T-cell (primary cell): ENCODE data around the gene IL16. TPM values are rescaled to one million over a fixed set of nuclear protein-coding genes. Genes with fewer than 3 reads are reported as not detected.

Source experiments
- ATAC-seq, 4 experiments: fragments of 200-7000 bp in 3 of 4; fragments of 150-1000 bp in 1 of 4; cut with Tn5 transposase; replicated peaks in 1 of 4; 1 replicate in 3 of 4; 2 replicates in 1 of 4; pipeline ENCODE4 v1.10.0; 2021; ENCODE audit warnings: moderate library complexity in 3 of 4, mild to moderate bottlenecking in 2 of 4, moderate number of reproducible peaks in 1 of 4
- CTCF ChIA-PET, 2 donors: fragments of 300-600 bp; sonication (Branson Sonifier 250); formaldehyde crosslinking; loops; one replicate each; lab custom pipeline; 2022; ENCODE audit warnings: antibody characterized with exemption in 2 of 2; lab: Charles Lee
- POLR2A ChIA-PET, 2 donors: fragments of 300-600 bp; sonication (Branson Sonifier 250); formaldehyde crosslinking; loops; one replicate each; lab custom pipeline; 2022; ENCODE audit warnings: antibody characterized with exemption in 2 of 2; lab: Charles Lee
- DNase-seq, 35 experiments: peaks; one replicate each; pipeline versions ENCODE4 v3.0.0 to v3.0.0-alpha.2; 2013 to 2023
- H3K27ac ChIP-seq: one replicate; pipeline ENCODE4 v1.5.1; 2013; ENCODE audit warnings: low read length
- H3K27me3 ChIP-seq, 2 experiments: replicated peaks in 1 of 2; 1 replicate in 1 of 2; 2 replicates in 1 of 2; pipeline versions ENCODE4 v1.6.1 to v1.7.0; 2013; ENCODE audit warnings: low read length in 1 of 2, mixed read lengths in 1 of 2; ENCODE audit not compliant: control insufficient read depth in 2 of 2, insufficient read depth in 2 of 2; ENCODE audit errors: extremely low read depth in 1 of 2
- H3K36me3 ChIP-seq, 2 donors: 1 replicate in 1 of 2; 2 replicates in 1 of 2; pipeline versions ENCODE4 v1.6.1 to v1.7.0; 2013; ENCODE audit warnings: low read length in 1 of 2; ENCODE audit not compliant: control insufficient read depth in 2 of 2, insufficient read depth in 1 of 2; ENCODE audit errors: extremely low read depth in 1 of 2
- H3K4me1 ChIP-seq, 2 experiments: 1 replicate in 1 of 2; 2 replicates in 1 of 2; pipeline versions ENCODE4 v1.6.1 to v1.7.0; 2013; ENCODE audit warnings: low read length in 2 of 2, mixed read lengths in 1 of 2; ENCODE audit not compliant: insufficient read depth in 2 of 2, control insufficient read depth in 1 of 2; ENCODE audit errors: extremely low read depth in 1 of 2
- H3K4me3 ChIP-seq, 2 donors: 1 replicate in 1 of 2; 2 replicates in 1 of 2; pipeline versions ENCODE4 v1.5.1 to v1.7.0; 2013; ENCODE audit warnings: mild to moderate bottlenecking in 2 of 2, low read length in 1 of 2, moderate library complexity in 1 of 2; ENCODE audit not compliant: control insufficient read depth in 1 of 2; ENCODE audit errors: extremely low read depth in 1 of 2
- H3K9me3 ChIP-seq: 2 replicates; pipeline ENCODE4 v1.7.0; 2013
- H3K27ac Mint-ChIP-seq, 2 donors: one replicate each; pipeline ENCODE4 v1.8.0; 2020 to 2021; ENCODE audit warnings: mild to moderate bottlenecking in 2 of 2, mixed read lengths in 2 of 2
- H3K27me3 Mint-ChIP-seq, 2 donors: one replicate each; pipeline ENCODE4 v1.8.0; 2021 to 2022; ENCODE audit warnings: mixed read lengths in 2 of 2
- H3K36me3 Mint-ChIP-seq: one replicate; pipeline ENCODE4 v1.8.0; 2021; ENCODE audit warnings: mixed read lengths
- H3K4me1 Mint-ChIP-seq, 3 donors: one replicate each; pipeline ENCODE4 v1.8.0; 2020 to 2022; ENCODE audit warnings: mixed read lengths in 3 of 3, mild to moderate bottlenecking in 1 of 3
- H3K4me3 Mint-ChIP-seq, 3 donors: one replicate each; pipeline ENCODE4 v1.8.0; 2020 to 2022; ENCODE audit warnings: mild to moderate bottlenecking in 3 of 3, mixed read lengths in 3 of 3, moderate library complexity in 3 of 3
- H3K9me3 Mint-ChIP-seq, 3 donors: one replicate each; pipeline ENCODE4 v1.8.0; 2020 to 2022; ENCODE audit warnings: mixed read lengths in 3 of 3
- WGBS: methylation state at CpG from one replicate; pipeline ENCODE4 v1.1.5; 2013; ENCODE audit warnings: missing lambda C conversion rate; ENCODE audit not compliant: insufficient coverage; 5-methylcytosine and 5-hydroxymethylcytosine counted together
- total RNA-seq, 35 experiments: library from RNA in 6 of 35; stranded (reverse) in 6 of 35; fragments of 120-200 nt in 1 of 35; gene quantifications; one replicate each; pipeline versions ENCODE4 v1.2.1 to v1.2.4 and lab custom pipeline; 2013 to 2026

Gene IL16
- total RNA-seq, 5 donors from 2014 or later (not counting 1 experiment from before 2014, with no cell fraction given): 143 to 319 (median 299) TPM

DNA sequence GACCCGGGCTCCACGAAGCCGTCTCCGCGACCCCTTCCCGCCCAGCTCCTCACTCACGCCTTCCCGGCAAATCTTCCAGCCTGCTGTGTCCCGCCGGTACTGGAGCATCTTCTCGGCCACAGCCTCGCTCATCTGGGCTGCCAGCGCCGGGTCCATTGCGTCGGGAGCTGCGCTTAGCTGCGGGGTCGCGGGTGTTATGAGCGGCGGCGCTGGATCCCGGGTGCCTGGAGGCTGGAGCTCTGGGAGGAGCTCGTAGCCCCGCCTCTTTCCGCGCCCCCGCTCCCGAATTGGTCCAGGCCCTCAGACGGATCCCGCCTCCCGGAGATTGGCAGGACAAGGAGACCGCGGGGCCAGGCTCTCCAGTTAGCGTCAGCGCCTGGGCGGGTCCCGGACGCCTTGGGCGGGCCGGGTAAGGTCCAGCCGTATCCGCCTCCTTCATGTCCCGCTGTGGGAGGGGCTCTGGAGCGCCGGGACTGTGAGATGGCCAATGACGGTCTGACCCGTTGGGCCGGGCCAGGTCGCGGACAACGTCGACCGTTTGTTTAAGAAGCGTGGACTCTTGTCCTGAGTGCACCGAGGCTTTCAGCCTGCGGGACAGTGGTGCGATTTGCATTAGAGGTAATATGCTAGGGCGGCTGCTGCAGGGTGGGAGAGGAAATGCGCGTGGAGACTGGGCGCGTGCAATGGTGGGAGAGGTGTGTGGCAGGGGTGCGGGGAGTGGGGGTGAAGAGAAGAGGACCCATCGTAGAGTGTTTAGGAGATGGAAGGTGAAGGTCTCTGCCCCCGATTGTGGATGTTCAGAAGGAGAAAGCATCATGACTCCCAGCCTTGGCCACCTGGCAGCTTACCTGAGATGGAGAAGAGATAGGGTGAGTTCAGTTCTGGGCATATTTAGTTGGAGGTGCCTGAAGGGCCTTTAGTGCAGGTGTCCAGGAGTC, 127.5 kb downstream of the IL16 start, which contains the start of gene STARD5:
Gene STARD5, minus strand, starts transcription at position 198 of the 938 bp plus-strand sequence. Its CDS starts 42 bp downstream, at position 156.
- ChIA-PET CTCF (interaction anchor here (0.6 to 1.4 kb wide), 7 partner anchors 11 to 728 kb away, joined by 3 to 8 read pairs (median 4); no protein-coding TSS in a partner anchor), POLR2A (interaction anchor here (0.6 to 1.2 kb wide), 6 partner anchors 9 to 339 kb away, joined by 3 to 9 read pairs (median 4); no protein-coding TSS in a partner anchor)
- peak within 1 kb of the TSS; percentile 25 for H3K27ac ChIP-seq
- no peaks in the 10 kb centered on the region for H3K27me3 ChIP-seq
- peaks cover 2 to 5% of the 10 kb centered on the region in 2 donors for H3K36me3 ChIP-seq
- Mint-ChIP-seq H3K27ac (peak within 1 kb of the TSS; percentile 78 to 95), H3K27me3 (no peaks in the 10 kb centered on the region), H3K4me3 (peak within 1 kb of the TSS; percentile 98 to 99 (median 98)), H3K4me1 (peaks cover 44 to 53% (median 45%) of the 10 kb centered on the region in 3 donors), H3K9me3 (no peaks in the 10 kb centered on the region), H3K36me3 (no peaks in the 10 kb centered on the region)
- no peaks in the 10 kb centered on the region for H3K9me3 ChIP-seq
- peaks cover 5 to 19% of the 10 kb centered on the region in 2 experiments for H3K4me1 ChIP-seq
- H3K4me3 ChIP-seq: peak within 1 kb of the TSS; percentile 85 to 86
- WGBS: under 1% methylated on average over 67 of the region's 67 CpGs
- ATAC-seq: peak; percentile 98 to 99 (median 99)
- peak; percentile 84 to 97 (median 91) for DNase-seq

DNA sequence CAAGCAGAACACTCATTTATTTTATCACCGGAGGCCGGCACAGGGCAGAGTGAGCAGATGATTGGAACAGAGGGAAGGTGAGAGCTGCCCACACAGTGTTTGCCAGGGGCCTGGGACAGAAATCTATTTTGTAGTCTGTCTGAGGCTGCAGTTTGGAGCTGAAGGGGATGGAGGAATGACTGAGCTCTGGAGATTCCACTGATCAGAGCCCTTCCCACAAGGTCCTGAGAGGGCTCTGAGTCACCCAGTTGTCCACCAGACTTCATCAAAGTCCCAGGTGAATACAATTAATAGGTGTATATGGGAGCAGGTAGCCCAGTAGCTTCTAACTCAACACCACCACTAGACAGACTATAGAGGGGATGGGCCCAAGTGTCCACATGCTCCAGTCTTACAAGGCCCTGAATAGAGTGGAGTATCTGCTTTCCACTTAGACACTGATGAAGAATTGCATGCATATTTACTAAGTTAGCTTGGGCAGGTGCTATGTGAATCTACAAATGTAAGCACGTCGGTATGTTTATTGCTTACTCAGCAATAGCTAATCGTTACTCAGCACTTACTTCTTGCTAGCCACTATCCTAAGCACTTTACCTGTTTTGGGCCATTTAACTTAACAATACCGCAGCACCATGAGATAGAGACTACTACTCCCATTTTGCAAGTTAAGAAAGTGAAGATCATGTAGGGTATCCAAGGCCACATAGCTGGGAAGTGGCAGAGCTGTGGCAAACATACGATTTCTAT, 130.0 kb downstream of the IL16 start:
- 92% methylated on average over 2 of the region's 7 CpGs for WGBS
- H3K9me3 ChIP-seq: no peaks in the 10 kb centered on the region
- no peaks in the 10 kb centered on the region for H3K36me3 ChIP-seq
- Mint-ChIP-seq H3K27me3 (no peaks in the 10 kb centered on the region), H3K9me3 (no peaks in the 10 kb centered on the region), H3K27ac (no peak overlapping the region), H3K36me3 (no peaks in the 10 kb centered on the region), H3K4me3 (no peak overlapping the region), H3K4me1 (peaks cover 43 to 73% (median 51%) of the 10 kb centered on the region in 3 donors)
- no peaks in the 10 kb centered on the region for H3K27me3 ChIP-seq
- no peak overlapping the region for H3K27ac ChIP-seq
- ChIA-PET POLR2A (interaction anchor here (0.5 to 0.8 kb wide), 2 partner anchors 28 to 51 kb away, joined by 4 read pairs; no protein-coding TSS in a partner anchor), CTCF (interaction anchor here (0.9 to 1.8 kb wide), 4 partner anchors 18 to 61 kb away, joined by 3 to 12 read pairs (median 3); no protein-coding TSS in a partner anchor)
- H3K4me1 ChIP-seq: peaks cover 5 to 19% of the 10 kb centered on the region in 2 experiments
- H3K4me3 ChIP-seq: no peak overlapping the region
- no peak for ATAC-seq
- no peak for DNase-seq

DNA sequence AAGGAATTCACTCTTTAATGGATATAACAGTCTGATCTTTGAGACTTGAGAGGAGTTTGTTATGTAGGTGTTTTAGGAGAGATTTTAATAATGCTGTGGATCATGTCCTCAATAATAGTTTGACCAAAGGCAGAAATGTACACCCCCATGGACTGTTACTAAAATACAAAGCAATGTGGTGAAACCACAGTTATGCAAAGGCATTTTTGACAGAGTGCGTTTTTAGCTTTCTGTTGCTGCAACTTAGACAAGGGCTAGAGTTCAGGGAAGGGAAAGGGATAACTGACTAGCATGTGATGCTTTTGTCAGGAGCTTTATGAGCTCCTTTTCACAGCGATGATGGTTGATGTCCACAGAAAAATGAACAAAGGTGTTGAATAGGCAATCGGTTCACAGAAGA, 130.8 kb downstream of the IL16 start:
- ATAC-seq (no peak), DNase-seq (no peak)
- no peak overlapping the region for H3K4me3 ChIP-seq
- H3K27me3 ChIP-seq: no peaks in the 10 kb centered on the region
- H3K4me3 Mint-ChIP-seq: no peak overlapping the region
- peak overlapping the region in 1 of 2 donors; percentile 9 for H3K27ac Mint-ChIP-seq
- H3K36me3 Mint-ChIP-seq: no peaks in the 10 kb centered on the region
- 71% methylated on average over 2 of the region's 3 CpGs for WGBS
- H3K27ac ChIP-seq: no peak overlapping the region
- no peaks in the 10 kb centered on the region for H3K9me3 ChIP-seq
- ChIA-PET POLR2A (interaction anchor here in 1 of 2 donors (0.8 kb wide), 1 partner anchor 52 kb away, joined by 4 read pairs; no protein-coding TSS in a partner anchor), CTCF (interaction anchor here (0.9 to 1.8 kb wide), 4 partner anchors 19 to 61 kb away, joined by 3 to 12 read pairs (median 3); no protein-coding TSS in a partner anchor)
- no peaks in the 10 kb centered on the region for H3K27me3 Mint-ChIP-seq
- H3K4me1 Mint-ChIP-seq: peaks cover 38 to 72% (median 46%) of the 10 kb centered on the region in 3 donors
- peaks cover 6 to 17% of the 10 kb centered on the region in 2 experiments for H3K4me1 ChIP-seq
- no peaks in the 10 kb centered on the region for H3K36me3 ChIP-seq
- H3K9me3 Mint-ChIP-seq: no peaks in the 10 kb centered on the region

DNA sequence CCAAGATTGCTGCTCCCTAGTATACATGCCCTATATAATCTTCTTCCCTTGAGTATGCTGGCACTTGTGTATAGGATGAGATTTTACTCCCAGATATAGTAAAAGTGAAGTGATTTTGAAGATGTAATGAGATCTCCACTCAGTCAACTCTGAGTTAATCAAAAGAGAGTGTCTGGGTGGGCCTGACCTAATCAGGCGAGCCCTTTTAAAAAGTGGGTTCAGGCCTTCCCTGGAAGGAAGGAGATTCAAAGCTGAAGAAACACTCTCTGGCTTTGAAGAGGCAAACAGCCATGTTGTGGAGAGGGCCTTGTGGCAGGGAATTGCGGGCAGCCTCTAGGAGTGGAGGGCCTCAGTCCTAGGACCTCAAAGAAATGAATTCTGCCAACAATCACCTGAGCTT, 132.8 kb downstream of the IL16 start:
- H3K36me3 Mint-ChIP-seq: no peaks in the 10 kb centered on the region
- DNase-seq: no peak
- Histone ChIP-seq H3K27ac (no peak overlapping the region), H3K4me1 (peaks cover 4 to 9% of the 10 kb centered on the region in 2 experiments), H3K9me3 (no peaks in the 10 kb centered on the region), H3K27me3 (no peaks in the 10 kb centered on the region), H3K4me3 (no peak overlapping the region), H3K36me3 (no peaks in the 10 kb centered on the region)
- WGBS: 100% methylated on average over 1 of the region's 2 CpGs
- H3K27me3 Mint-ChIP-seq: no peaks in the 10 kb centered on the region
- H3K9me3 Mint-ChIP-seq: no peaks in the 10 kb centered on the region
- H3K4me1 Mint-ChIP-seq: peaks cover 27 to 63% (median 42%) of the 10 kb centered on the region in 3 donors
- no peak overlapping the region for H3K4me3 Mint-ChIP-seq
- CTCF ChIA-PET: no interaction called here
- no peak for ATAC-seq
- POLR2A ChIA-PET: no interaction called here
- no peak overlapping the region for H3K27ac Mint-ChIP-seq

DNA sequence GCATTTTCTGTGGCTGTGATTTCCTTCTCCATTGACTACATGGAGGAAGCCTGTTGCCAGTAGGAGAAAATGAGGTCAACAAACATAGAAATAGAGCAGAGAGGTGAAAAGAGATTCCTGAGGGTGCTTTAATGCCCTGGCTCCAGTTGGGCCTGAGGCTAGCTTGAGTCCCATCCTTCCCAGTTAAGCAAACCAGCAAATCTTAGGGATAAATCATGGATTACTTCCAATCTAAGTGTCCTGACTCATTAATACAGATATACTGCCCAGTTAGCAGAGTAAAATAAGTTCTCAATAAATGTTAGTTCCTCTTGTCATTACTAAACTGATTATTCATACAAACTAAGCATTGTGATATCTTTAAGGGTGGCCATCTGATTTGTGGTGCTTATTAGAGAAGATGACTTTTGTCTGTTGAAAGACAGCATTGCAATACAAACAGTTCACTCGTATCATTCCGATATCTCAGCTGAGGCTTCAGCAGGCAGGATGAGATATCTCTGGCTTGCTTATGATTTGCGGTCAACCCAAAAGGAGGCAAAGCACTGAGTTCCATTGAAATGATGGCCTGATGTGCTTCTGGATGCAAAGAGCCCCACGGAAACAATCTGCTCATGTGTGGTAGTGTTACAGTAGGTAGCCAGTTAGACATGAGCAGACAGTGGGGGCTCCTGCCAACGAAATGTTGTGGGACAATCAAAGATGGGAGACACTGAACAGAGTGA, 133.8 kb downstream of the IL16 start:
- CTCF ChIA-PET: no interaction called here
- peak overlapping the region in 1 of 2 donors; percentile 16 for H3K27ac Mint-ChIP-seq

More for the DNA sequence above, 133.8 kb downstream of the IL16 start:
- no peak for DNase-seq
- Mint-ChIP-seq H3K4me3 (peak overlapping the region; percentile 37 to 66 (median 38)), H3K27me3 (no peaks in the 10 kb centered on the region), H3K36me3 (no peaks in the 10 kb centered on the region), H3K9me3 (no peaks in the 10 kb centered on the region), H3K4me1 (peaks cover 21 to 57% (median 34%) of the 10 kb centered on the region in 3 donors)
- POLR2A ChIA-PET: no interaction called here
- Histone ChIP-seq H3K9me3 (no peaks in the 10 kb centered on the region), H3K27me3 (no peaks in the 10 kb centered on the region), H3K36me3 (no peaks in the 10 kb centered on the region), H3K4me3 (no peak overlapping the region), H3K27ac (no peak overlapping the region), H3K4me1 (peaks cover 0 to 2% of the 10 kb centered on the region in 2 experiments)
- WGBS: 86% methylated on average over 4 of the region's 5 CpGs
- no peak for ATAC-seq
